GM19452 (cell line): ENCODE results near the gene ANGPTL8.

Experiments
- ATAC-seq: cut with Tn5 transposase; IDR thresholded peaks from one replicate; pipeline ENCODE4 v1.9.1; 2021; ENCODE audit not compliant: unreplicated experiment

The ANGPTL8 gene

DNA sequence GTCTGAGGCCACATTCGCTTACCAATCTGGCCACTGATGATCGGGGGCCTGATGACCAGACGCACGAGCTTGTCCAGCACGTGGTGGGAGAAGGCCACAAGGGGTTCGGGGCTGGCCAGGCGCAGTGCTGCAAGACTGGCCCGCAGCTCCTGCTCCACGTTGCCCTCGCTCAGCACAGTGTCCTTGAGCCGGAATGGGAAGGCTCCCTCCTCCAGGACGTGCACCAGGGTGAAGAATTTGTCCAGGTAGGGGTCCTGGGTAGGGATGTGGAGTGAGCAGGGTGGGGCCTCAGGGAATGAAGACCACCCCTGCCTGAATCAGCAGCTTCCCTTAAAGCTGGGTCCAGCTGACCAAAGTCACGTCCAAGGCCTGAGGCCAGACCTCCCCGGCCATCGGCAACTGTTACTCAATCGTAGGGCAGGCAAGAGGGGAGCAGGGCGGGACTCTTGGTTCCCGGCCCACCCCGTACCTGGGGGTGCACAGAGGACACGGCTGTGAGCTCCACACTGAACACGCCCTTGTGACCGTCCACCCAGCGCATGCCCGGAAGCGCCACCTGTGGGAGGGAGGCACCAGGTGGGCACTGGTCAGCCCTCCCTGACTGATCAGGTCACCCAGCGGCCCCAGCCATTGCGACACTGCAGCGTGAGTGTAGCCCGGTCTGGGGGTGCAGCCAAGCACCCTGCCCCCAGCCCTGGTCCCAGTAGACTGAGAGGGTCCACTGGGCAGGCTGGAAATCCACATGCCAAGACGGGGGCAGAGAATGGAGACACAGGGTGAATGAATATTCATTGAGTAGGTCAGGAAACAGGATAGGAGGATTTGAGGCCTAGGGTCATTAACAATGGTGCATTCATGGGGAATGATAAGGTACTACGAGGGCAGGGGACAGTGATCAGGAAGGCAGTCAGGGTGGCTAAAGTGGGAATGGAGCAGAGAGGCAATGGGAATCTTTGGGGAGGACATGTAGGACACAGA, 2.8 kb upstream of the ANGPTL8 start:
- no peak for ATAC-seq

DNA sequence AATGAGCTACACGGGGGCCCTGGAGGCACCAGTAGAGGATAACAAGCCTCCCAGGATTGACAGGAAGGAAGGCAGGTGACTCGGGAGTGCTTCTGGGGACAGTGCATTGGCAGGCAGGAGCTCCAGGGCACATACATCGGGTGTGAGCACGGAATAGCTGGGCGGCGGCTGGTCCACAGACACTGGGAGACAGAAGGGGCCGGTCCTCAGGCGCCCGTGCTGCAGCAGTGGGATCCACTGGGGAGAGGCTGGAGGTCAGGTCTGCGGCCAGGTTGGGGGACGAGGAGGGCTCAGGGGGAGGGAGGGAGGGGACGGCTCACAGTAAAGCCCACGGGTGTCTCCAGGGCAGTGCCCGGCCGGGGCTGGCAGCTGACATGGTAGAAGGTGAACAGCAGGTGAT, 2.1 kb upstream of the ANGPTL8 start:
- ATAC-seq: no peak

GRCh38 chr19:11238041-11238440, 1.4 kb upstream of the ANGPTL8 start:
- ATAC-seq: no peak

- no peak for ATAC-seq
These were observed 540 bp upstream of the ANGPTL8 start for GRCh38 chr19:11238781-11239376.

DNA sequence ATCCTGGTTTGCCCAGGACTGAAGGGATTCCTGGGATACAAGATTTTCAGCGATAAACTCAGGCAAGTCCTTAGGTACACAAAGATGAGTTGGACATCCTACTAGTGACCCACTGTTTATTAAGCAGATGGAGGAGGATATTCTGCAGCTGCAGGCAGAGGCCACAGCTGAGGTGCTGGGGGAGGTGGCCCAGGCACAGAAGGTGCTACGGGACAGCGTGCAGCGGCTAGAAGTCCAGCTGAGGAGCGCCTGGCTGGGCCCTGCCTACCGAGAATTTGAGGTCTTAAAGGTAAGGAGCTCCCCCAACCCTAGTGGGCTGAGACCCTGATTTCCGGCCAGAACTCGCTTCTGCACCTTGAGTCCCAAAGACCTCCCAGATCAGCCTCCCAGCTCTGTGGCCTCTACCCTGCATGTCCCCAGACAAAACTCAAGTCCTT, 607 bp downstream of the ANGPTL8 start:
- no peak for ATAC-seq

DNA sequence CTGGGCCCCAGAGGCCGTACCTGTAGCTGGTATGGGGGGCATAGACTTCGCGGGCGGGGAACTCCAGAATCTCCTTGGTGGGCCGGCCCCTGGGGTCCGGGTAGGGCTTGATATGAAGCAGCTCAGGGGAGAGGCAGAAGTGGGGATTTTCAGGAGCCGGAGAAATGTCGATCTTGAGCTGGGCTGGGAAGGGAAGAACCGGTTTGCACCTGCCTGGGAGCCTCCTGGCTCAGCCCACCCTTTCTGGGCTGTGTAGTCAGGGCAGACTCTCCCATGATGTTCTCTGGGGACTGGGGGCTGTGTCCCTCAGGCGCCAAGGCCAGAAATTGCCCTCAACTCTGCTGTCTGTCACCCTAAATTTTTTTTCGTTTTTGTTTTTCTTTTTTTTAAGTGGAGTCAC, 2.6 kb downstream of the ANGPTL8 start:
- ATAC-seq: no peak

- ATAC-seq: no peak
These were observed 3.7 kb downstream of the ANGPTL8 start for GRCh38 chr19:11242864-11243797.

GRCh38 chr19:11243798-11244169, 4.4 kb downstream of the ANGPTL8 start:
- no peak for ATAC-seq

DNA sequence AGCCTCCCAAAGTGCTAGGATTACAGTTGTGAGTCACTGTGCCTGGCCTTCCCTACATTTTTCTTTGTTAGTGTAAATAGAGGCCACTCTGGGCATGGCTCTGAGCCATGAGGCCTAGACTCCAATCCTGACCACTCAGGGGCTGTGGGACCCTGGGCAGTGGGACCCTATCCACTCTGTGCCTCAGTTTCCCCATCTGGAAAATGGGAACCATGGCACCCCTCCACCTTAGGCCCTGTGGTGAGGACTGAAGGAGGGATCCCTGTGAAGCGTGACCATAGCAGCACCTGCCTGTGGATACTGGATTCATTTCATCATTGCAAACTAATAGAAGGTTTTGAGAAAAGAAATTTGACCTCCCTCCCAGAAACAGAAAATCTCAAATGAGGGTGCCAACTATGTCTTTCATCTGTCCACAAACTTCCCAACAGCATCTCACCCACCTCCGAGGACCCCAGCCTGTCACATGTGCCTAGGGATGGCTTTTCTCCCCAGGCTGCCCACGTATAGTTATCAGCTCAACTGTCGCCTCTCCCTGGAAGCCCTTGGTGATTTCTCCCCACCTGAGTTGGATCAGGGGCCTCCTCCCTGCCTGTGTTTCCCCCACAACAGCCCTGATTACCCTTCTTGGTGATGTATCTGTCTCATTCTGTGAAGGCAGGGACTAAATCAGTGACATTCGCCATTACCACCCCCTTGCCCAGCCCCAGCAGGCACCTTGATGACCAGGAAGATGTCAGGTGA, 5.6 kb downstream of the ANGPTL8 start:
- ATAC-seq: no peak

GRCh38 chr19:11246941-11247340, 7.5 kb downstream of the ANGPTL8 start:
- no peak for ATAC-seq

- ATAC-seq: no peak
These were observed 8.0 kb downstream of the ANGPTL8 start for GRCh38 chr19:11247391-11247790.

- ATAC-seq: no peak
These were observed 8.5 kb downstream of the ANGPTL8 start for GRCh38 chr19:11247934-11248333.

DNA sequence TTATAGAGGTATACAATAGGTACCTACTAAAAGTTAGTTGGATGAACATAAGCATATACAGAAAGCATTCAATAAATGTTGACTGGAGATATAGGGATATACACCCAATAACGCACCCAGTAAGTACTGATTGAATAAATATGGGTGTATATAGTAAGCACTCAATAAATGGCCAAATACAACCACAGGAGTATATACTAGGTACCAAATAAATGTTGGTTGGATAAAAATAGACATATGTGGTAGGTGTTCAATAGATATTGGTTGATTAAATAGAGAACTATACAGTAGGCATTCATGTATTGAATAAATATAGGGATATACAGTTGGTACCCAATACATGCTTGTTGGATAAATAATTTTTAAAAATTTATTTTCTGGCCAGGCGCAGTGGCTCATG, 9.4 kb downstream of the ANGPTL8 start:
- no peak for ATAC-seq

GRCh38 chr19:11251217-11251616, 11.8 kb downstream of the ANGPTL8 start:
- no peak for ATAC-seq

GRCh38 chr19:11251650-11252314, 12.4 kb downstream of the ANGPTL8 start:
- ATAC-seq: no peak

- ATAC-seq: no peak
These were observed 13.4 kb downstream of the ANGPTL8 start for GRCh38 chr19:11252665-11253355.

DNA sequence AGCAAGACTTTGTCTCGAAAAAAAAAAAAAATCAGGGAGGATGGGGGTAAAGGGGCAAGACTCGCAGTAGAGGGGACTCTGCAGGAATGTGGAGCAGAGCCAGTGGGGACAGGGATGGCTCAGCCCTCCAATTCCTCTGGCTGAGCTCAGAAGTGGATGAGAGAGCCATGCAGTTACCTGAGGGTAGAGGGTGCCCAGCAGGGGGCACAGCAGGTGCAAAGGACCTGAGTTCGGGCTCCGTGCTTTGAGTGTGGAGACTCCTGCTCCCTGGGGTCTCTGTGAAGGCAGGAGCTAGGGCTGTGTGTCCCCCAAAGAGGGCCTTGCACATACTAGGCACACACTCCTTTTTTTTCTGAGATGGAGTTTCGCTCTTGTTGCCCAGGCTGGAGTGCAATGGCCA, 15.2 kb downstream of the ANGPTL8 start:
- ATAC-seq: no peak

GRCh38 chr19:11256189-11256588, 16.8 kb downstream of the ANGPTL8 start:
- ATAC-seq: no peak

GRCh38 chr19:11257846-11258380, 18.5 kb downstream of the ANGPTL8 start:
- ATAC-seq: no peak
